GM10266 (cell line): ENCODE measurements around the gene RIMBP2.

Experiments used
- DNase-seq: peaks from one replicate; pipeline ENCODE4 v3.0.0; 2012; ENCODE audit errors: extremely low spot score
- CTCF ChIP-seq: IDR thresholded peaks from 2 replicates; pipeline ENCODE4 v1.5.1; 2012; ENCODE audit warnings: mild to moderate bottlenecking, low read depth; ENCODE audit not compliant: control insufficient read depth, insufficient read depth; ENCODE audit errors: missing control alignments

RIMBP2 gene

GRCh38 chr12:130423136-130423535 is 293.0 kb downstream of the RIMBP2 start:
- TF ChIP-seq CTCF: no peak

GRCh38 chr12:130422676-130423075 is 293.4 kb downstream of the RIMBP2 start:
- no peak for DNase-seq
- TF ChIP-seq CTCF: no peak

More at GRCh38 chr12:130423136-130423535, 293.0 kb downstream of the RIMBP2 start:
- DNase-seq: no peak

GRCh38 chr12:130421896-130422295 is 294.2 kb downstream of the RIMBP2 start:
- TF ChIP-seq CTCF: no peak
- DNase-seq: no peak

DNA sequence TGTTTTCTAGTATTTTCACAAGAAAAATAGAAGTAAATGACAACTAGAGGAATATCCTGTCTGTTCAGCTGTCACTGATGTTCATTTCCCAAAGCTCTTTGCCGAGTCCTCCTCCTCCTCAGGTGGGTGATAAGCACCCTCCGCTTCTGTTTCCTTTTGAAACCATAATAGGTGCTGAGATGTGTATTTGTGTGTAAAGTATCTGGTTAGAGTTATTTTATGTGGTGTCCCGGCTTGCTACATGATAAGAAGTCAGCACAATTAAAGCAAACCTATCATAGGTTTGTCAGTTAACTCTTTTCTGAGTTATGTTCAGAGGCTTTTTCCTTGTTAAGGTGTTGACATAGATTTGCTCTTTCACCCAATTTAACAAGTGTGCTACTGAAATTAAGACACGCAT is 296.0 kb downstream of the RIMBP2 start:
- TF ChIP-seq CTCF: no peak
- no peak for DNase-seq

DNA sequence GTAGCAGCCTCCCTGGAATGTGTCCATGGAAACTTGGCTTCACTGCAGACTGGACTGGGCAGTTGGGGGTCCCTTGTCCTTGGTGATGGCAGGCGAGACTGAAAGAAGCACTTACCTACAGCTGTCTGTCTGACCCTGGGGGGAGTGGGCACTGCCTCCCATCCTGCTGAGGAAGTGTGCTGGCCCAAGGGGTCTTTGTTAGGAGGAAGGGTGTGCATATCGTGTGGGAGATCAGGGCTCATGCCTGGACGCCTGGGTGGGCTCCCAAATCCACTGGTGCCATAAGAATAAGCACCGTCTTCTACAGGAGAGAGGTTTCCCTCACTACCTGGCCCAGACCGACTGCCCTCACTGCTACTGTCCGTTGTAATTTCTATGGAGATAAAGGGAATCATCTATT is 297.0 kb downstream of the RIMBP2 start:
- no peak for TF ChIP-seq CTCF
- DNase-seq: no peak

DNA sequence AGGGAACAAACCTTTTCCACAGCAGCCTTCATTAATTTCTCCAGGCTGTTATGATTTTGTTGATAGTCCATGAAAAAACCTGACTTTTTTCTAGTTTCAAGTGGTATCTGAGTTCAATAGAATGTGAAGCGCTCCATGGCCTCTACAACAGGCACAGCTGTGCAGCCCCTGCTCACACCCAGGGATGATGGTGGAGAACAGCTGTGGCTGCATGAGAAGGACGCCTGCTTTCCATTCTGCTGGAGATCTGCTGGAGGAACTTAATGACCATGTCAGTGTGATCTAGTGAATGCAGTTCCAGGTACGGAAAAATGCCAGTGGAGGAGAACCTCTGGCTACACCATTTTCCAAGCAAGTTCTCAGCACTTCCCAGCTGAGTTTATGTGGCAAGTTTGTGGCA is 297.8 kb downstream of the RIMBP2 start:
- no peak for DNase-seq
- no peak for TF ChIP-seq CTCF

DNA sequence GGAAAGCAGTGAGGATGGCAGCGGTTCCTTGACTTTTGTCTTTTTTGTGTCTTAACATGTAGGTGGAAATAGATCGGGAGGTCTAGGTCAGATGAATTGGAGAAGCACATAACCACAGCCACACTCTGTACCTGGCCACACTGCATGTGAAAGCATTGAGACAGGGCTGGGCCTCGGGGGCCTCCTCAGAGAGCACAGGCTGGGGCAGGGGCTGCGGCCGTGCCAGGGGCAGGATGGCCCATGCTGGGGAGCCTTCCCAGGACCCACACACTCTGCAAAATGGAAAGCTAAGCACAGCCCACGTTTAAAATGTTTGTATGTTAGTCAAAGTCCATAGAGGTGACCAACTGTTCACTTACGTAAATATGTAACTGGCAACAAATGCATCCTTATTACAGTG is 301.7 kb downstream of the RIMBP2 start:
- DNase-seq: no peak
- TF ChIP-seq CTCF: no peak
